Cardiac septum (tissue), 1 donor: ENCODE measurements around the gene TMC1. TPM values are rescaled to one million over a fixed set of nuclear protein-coding genes. Genes with fewer than 3 reads are reported as not detected.
"Not testable (repeated sequence)": the region's sequence is repeated elsewhere in the genome, so short reads cannot be mapped to it uniquely, and the experiment has no call there.

Source experiments
- DNase-seq: peaks from one replicate; pipeline ENCODE4 v3.0.0-alpha.2; 2020; ENCODE audit warnings: low spot score
- intact Hi-C: fragments of 100-400 bp; cut with DNase I; formaldehyde crosslinking; loops from one replicate; pipeline ENCODE4 v1.14.0; 2022
- total RNA-seq: library from RNA; stranded (reverse); fragmentation: NEBNext Ultra II Directional; extraction: Animal tissue kit (Norgen Biotek cat#: 25700); gene quantifications from one replicate; pipeline ENCODE4 v1.2.1, GENCODE V29; 2021
- donor health status: DM: no; HTN: no; CAD: no.

The TMC1 gene
- total RNA-seq, 1 donor from 2014 or later: 0.27 TPM

GRCh38 chr9:72827950-72828731, 306.7 kb downstream of the TMC1 start:
- DNase-seq: no peak
- intact Hi-C loops: loop anchor here (10.0 kb wide), 1 partner anchor 793 kb away; no protein-coding TSS in a partner anchor

- intact Hi-C loops: no loop called here
- no peak for DNase-seq
Measured at GRCh38 chr9:72834994-72835393, 313.6 kb downstream of the TMC1 start.

- intact Hi-C loops: no loop called here
- no peak for DNase-seq
Measured at GRCh38 chr9:72836790-72837189, 315.4 kb downstream of the TMC1 start.

- no peak for DNase-seq
- intact Hi-C loops: no loop called here
Measured at GRCh38 chr9:72839085-72839484, 317.7 kb downstream of the TMC1 start.

- intact Hi-C loops: no loop called here
- DNase-seq: no peak
Measured at GRCh38 chr9:72843520-72844439, 322.4 kb downstream of the TMC1 start.

GRCh38 chr9:72844440-72844768, 323.0 kb downstream of the TMC1 start:
- no peak for DNase-seq
- intact Hi-C loops: no loop called here

GRCh38 chr9:72845052-72845451, 323.6 kb downstream of the TMC1 start:
- intact Hi-C loops, DNase-seq: not testable (repeated sequence)

- DNase-seq: not testable (repeated sequence)
- intact Hi-C loops: loop anchor here (10.0 kb wide), 1 partner anchor 335 kb away; no protein-coding TSS in a partner anchor
Measured at GRCh38 chr9:72850209-72850608, 328.8 kb downstream of the TMC1 start.

- intact Hi-C loops: loop anchor here (10.0 kb wide), 1 partner anchor 329 kb away; no protein-coding TSS in a partner anchor
- no peak for DNase-seq
Measured at GRCh38 chr9:72855321-72855720, 333.9 kb downstream of the TMC1 start.

- intact Hi-C loops: loop anchor here (2.0 to 10.0 kb wide), 2 partner anchors 227 to 329 kb away; no protein-coding TSS in a partner anchor
- DNase-seq: no peak
Measured at GRCh38 chr9:72855890-72856523, 334.6 kb downstream of the TMC1 start.

GRCh38 chr9:72856972-72857623, 335.7 kb downstream of the TMC1 start:
- intact Hi-C loops: loop anchor here (2.0 to 10.0 kb wide), 2 partner anchors 226 to 328 kb away; no protein-coding TSS in a partner anchor
- no peak for DNase-seq

- intact Hi-C loops: loop anchor here (2.0 to 10.0 kb wide), 2 partner anchors 225 to 327 kb away; no protein-coding TSS in a partner anchor
- DNase-seq: no peak
Measured at GRCh38 chr9:72857624-72857996, 336.2 kb downstream of the TMC1 start.

GRCh38 chr9:72858089-72858912, 336.9 kb downstream of the TMC1 start:
- no peak for DNase-seq
- intact Hi-C loops: loop anchor here (2.0 to 10.0 kb wide), 2 partner anchors 164 to 326 kb away; no protein-coding TSS in a partner anchor

- intact Hi-C loops, DNase-seq: not testable (repeated sequence)
Measured at GRCh38 chr9:72862788-72863187, 341.4 kb downstream of the TMC1 start.

GRCh38 chr9:72863456-72864094, 342.2 kb downstream of the TMC1 start:
- DNase-seq: no peak
- intact Hi-C loops: no loop called here

- intact Hi-C loops: no loop called here
- DNase-seq: no peak
Measured at GRCh38 chr9:72864327-72864726, 342.9 kb downstream of the TMC1 start.

- no peak for DNase-seq
- intact Hi-C loops: loop anchor here (5.0 kb wide), 2 partner anchors 151 to 211 kb away; no protein-coding TSS in a partner anchor
Measured at GRCh38 chr9:72871685-72872084, 350.3 kb downstream of the TMC1 start.

GRCh38 chr9:72872718-72873117, 351.3 kb downstream of the TMC1 start:
- DNase-seq: no peak
- intact Hi-C loops: loop anchor here (5.0 kb wide), 2 partner anchors 150 to 210 kb away; no protein-coding TSS in a partner anchor
